Panc1 (cell line): ENCODE measurements around the gene DPM2. TPM values are rescaled to one million over a fixed set of nuclear protein-coding genes. Genes with fewer than 3 reads are reported as not detected.
A peak's percentile ranks its signal among the peaks of the same experiment; 100 is the strongest.

Experiments
- ATAC-seq: fragments of 200-7000 bp; cut with Tn5 transposase; 2 replicates; pipeline ENCODE4 v1.9.1; 2020; ENCODE audit warnings: mild to moderate bottlenecking, moderate library complexity
- BruUV-seq: library from RNA; stranded (reverse); fragments of 400-500 nt; replicated peaks from 2 replicates; lab custom pipeline; 2021; lab: Mats Ljungman, UMichigan
- CTCF ChIA-PET: fragments of 300-600 bp; sonication (Branson Sonifier 250); formaldehyde crosslinking; loops from one replicate; lab custom pipeline; 2022; ENCODE audit warnings: antibody characterized with exemption; lab: Charles Lee
- POLR2A ChIA-PET: fragments of 300-600 bp; sonication (Branson Sonifier 250); formaldehyde crosslinking; loops from one replicate; lab custom pipeline; 2022; ENCODE audit warnings: antibody characterized with exemption; lab: Charles Lee
- DNase-seq: peaks from one replicate; pipeline ENCODE4 v3.0.0-alpha.2; 2010; ENCODE audit warnings: low read depth, low spot score
- H3K27ac ChIP-seq: 2 replicates; pipeline ENCODE4 v1.5.1; 2011; ENCODE audit warnings: mild to moderate bottlenecking, low read length, inconsistent platforms
- H3K27me3 ChIP-seq: fragments of 200-500 bp; sonication (Bioruptor generic); 2 replicates; pipeline ENCODE4 v1.6.0; 2014; ENCODE audit warnings: low read length, inconsistent platforms; ENCODE audit not compliant: control insufficient read depth, insufficient read depth
- H3K36me3 ChIP-seq: fragments of 200-500 bp; sonication (Bioruptor generic); 2 replicates; pipeline ENCODE4 v1.5.1; 2014; ENCODE audit warnings: inconsistent platforms, mild to moderate bottlenecking, low read length, moderate library complexity; ENCODE audit not compliant: control insufficient read depth, insufficient read depth
- H3K4me1 ChIP-seq: 2 replicates; pipeline ENCODE4 v1.5.1; 2011; ENCODE audit warnings: inconsistent platforms, mild to moderate bottlenecking, low read length, moderate library complexity; ENCODE audit not compliant: control insufficient read depth, insufficient read depth
- H3K4me3 ChIP-seq, 2 experiments: 2 replicates each; pipeline ENCODE4 v1.5.1; 2011 to 2012; ENCODE audit warnings: low read depth in 2 of 2, low read length in 2 of 2, mild to moderate bottlenecking in 2 of 2, inconsistent platforms in 1 of 2, moderate library complexity in 1 of 2
- H3K9me3 ChIP-seq: fragments of 200-500 bp; sonication (Bioruptor generic); 2 replicates; pipeline ENCODE4 v1.5.1; 2014; ENCODE audit warnings: low read depth, mild to moderate bottlenecking, inconsistent platforms, low read length, moderate library complexity; ENCODE audit not compliant: control insufficient read depth, insufficient read depth
- CTCF ChIP-seq: fragments of 450-650 bp; IDR thresholded peaks from 2 replicates; pipeline ENCODE4 v1.5.1; 2017; ENCODE audit warnings: mild to moderate bottlenecking
- POLR2AphosphoS5 ChIP-seq: IDR thresholded peaks from 2 replicates; pipeline ENCODE4 v1.6.1; 2012; ENCODE audit warnings: mild to moderate bottlenecking, low read depth, low read length, moderate library complexity
- REST ChIP-seq, 2 experiments: IDR thresholded peaks; 2 replicates each; pipeline ENCODE4 v1.6.1; 2011 to 2012; ENCODE audit warnings: low read depth in 2 of 2, control low read depth in 1 of 2, low read length in 1 of 2, mild to moderate bottlenecking in 1 of 2, moderate library complexity in 1 of 2; ENCODE audit not compliant: insufficient read depth in 1 of 2
- SIN3A ChIP-seq: IDR thresholded peaks from 2 replicates; pipeline ENCODE4 v1.6.1; 2012; ENCODE audit warnings: low read depth, mild to moderate bottlenecking, low read length, moderate library complexity, borderline replicate concordance; ENCODE audit not compliant: insufficient read depth
- TCF7L2 ChIP-seq: IDR thresholded peaks from 2 replicates; pipeline ENCODE4 v1.6.1; 2011; ENCODE audit warnings: mild to moderate bottlenecking, low read depth, low read length, inconsistent platforms
- in situ Hi-C: cut with HindIII; loops from 2 replicates; pipeline ENCODE4 v1.10.0; 2016; ENCODE audit warnings: low sequenced_read_pairs, low pct_unique_long_range_greater_than_20kb
- intact Hi-C: fragments of 100-400 bp; cut with micrococcal nuclease; formaldehyde crosslinking; loops from one replicate; pipeline ENCODE4 v1.10.0; 2022; ENCODE audit not compliant: unreplicated experiment
- total RNA-seq: library from RNA; stranded (reverse); gene quantifications from one replicate; pipeline ENCODE4 v1.2.1, GENCODE V29; 2021; ENCODE audit not compliant: unreplicated experiment

DPM2 gene
- total RNA-seq, 1 experiment from 2014 or later = 58.7 TPM

GRCh38 chr9:127961613-127962155 is 24.0 kb upstream of the DPM2 start:
- ChIA-PET POLR2A (no interaction called here), CTCF (interaction anchor here (0.6 kb wide), 1 partner anchor 36 kb away, joined by 5 read pairs; no protein-coding TSS in a partner anchor)
- in situ Hi-C loops = no loop called here
- no peak for ATAC-seq
- H3K4me3 ChIP-seq = no peak overlapping the region
- no peak for DNase-seq
- peaks cover 86% of the 10 kb centered on the region for H3K4me1 ChIP-seq
- no peaks in the 10 kb centered on the region for H3K36me3 ChIP-seq
- intact Hi-C loops = no loop called here
- no peaks in the 10 kb centered on the region for H3K27me3 ChIP-seq
- H3K27ac ChIP-seq = peak overlapping the region; percentile 88
- no TSS peak for BruUV-seq
- H3K9me3 ChIP-seq = no peaks in the 10 kb centered on the region
- no peak for TF ChIP-seq REST (IDR thresholded peaks at IDR 0.05; ENCODE audit: insufficient read depth in 1 of 2, low read depth in 2 of 2, low read length in 1 of 2)
- TF ChIP-seq POLR2AphosphoS5 = no peak
- no peak for TF ChIP-seq CTCF

GRCh38 chr9:127961155-127961490 is 23.5 kb upstream of the DPM2 start:
- no peaks in the 10 kb centered on the region for H3K36me3 ChIP-seq
- peak overlapping the region; percentile 88 for H3K27ac ChIP-seq
- H3K27me3 ChIP-seq = no peaks in the 10 kb centered on the region
- no peak for DNase-seq
- peaks cover 86% of the 10 kb centered on the region for H3K4me1 ChIP-seq
- no peak for ATAC-seq
- TF ChIP-seq CTCF = no peak
- no peak for TF ChIP-seq TCF7L2
- TF ChIP-seq REST (IDR thresholded peaks at IDR 0.05; ENCODE audit: insufficient read depth in 1 of 2, low read depth in 2 of 2, low read length in 1 of 2) = no peak
- TF ChIP-seq POLR2AphosphoS5 = no peak
- no peak for TF ChIP-seq SIN3A
- in situ Hi-C loops (no loop called here), intact Hi-C loops (no loop called here)
- CTCF ChIA-PET = interaction anchor here (0.6 kb wide), 1 partner anchor 36 kb away, joined by 5 read pairs; no protein-coding TSS in a partner anchor
- POLR2A ChIA-PET = no interaction called here
- BruUV-seq = no TSS peak
- no peaks in the 10 kb centered on the region for H3K9me3 ChIP-seq
- no peak overlapping the region for H3K4me3 ChIP-seq
